ENCODE measurements around the gene KRTAP10-1. TPM values are rescaled to one million over a fixed set of nuclear protein-coding genes. Genes with fewer than 3 reads are reported as not detected.
"Not testable (repeated sequence)": the region's sequence is repeated elsewhere in the genome, so short reads cannot be mapped to it uniquely, and the experiment has no call there.

The KRTAP10-1 gene
- total RNA-seq, 2 experiments from 2014 or later, result not detected

DNA sequence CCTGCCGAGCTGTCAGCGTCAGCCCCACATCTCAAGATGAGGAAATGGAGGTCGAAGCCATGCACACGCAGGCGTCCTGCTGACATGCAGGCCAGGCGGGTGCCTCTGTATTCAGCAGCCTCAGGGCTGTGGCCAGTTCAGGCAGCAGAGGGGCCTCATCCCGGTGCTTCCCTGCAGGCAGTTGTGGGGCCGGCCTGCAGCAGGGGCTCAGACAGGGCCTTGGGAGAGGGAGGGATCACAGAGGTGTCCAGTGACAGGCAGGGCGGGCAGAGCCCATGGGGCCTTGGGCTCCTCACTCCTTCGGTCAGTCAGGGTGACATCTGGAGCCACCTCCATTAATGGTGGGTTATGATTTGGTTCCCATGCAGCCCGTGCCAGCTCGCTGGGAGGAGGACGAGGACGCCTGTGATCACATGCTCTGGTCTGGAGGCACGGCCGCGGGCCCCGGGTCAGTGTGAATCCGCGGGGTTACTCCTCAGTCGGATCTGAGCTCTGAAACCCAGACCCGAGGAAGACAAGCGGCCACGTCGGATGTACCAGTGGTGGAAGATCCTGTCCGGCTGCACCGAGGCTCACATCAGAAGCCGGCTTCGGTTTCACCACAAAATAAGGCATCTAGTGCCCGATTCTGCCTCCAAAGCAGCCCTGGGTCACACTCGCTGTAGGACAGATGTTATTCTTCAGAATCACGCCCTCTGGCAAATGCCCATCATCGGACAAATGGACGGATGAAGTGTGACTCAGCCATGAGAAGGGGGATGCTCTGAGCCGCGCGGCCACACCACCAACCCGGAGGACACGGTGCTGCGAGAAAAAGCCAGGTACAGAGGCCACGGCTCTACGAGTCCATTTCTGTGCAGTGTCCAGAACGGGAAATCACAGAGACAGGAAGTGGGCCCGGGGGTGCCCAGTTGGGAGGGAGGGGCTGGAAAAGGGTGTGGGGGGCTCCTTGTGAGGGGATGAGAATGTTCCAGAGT, 33.4 kb downstream of the KRTAP10-1 start:
- Mint-ChIP-seq H3K27ac (no peak overlapping the region), H3K27me3 (no peaks in the 10 kb centered on the region), H3K4me1 (ENCODE audit: low read depth) (no peaks in the 10 kb centered on the region), H3K4me3 (no peak overlapping the region), H3K36me3 (no peaks in the 10 kb centered on the region), H3K9me3 (no peaks in the 10 kb centered on the region)
- intact Hi-C loops (cut with micrococcal nuclease), result no loop called here
- POLR2A ChIA-PET, result no interaction called here
- CTCF ChIA-PET, result no interaction called here
- no peak for DNase-seq

DNA sequence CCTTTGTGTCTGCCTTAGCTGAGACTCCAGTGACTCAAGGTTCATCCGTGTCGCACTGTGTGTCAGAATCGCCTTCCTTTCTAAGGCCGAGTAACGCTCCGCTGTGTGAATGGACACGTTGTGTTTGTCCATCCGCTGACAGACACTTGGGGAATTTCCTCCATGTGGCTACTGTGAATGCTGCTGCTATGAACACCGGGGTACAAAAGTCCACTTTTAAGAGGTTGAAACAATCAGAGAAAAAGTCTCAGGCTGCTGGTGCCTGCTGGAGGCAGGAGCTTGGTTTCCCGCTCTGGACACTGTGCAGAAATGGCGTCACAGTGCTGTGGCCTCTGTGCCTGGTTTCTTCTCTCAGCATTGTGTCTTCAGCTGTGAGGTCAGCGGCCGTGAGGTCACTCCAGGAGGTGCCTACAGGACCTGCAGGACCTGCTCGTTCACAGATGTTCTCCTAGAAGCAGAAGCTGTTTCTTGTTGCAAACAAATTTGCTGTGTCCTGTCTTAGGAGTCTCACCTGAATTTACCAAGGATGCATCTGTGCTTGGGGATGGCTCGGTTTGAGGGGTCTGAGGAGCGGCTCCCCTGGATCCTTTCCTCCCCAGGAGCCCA, 34.2 kb downstream of the KRTAP10-1 start:
- intact Hi-C loops (cut with micrococcal nuclease), result no loop called here
- ChIA-PET CTCF (interaction anchor here (1.3 kb wide), 1 partner anchor 287 kb away, joined by 3 read pairs; no protein-coding TSS in a partner anchor), POLR2A (no interaction called here)
- no peak overlapping the region for H3K27ac Mint-ChIP-seq
- DNase-seq, result no peak
- H3K4me3 Mint-ChIP-seq, result no peak overlapping the region
- H3K36me3 Mint-ChIP-seq, result no peaks in the 10 kb centered on the region
- H3K4me1 Mint-ChIP-seq (ENCODE audit: low read depth), result no peaks in the 10 kb centered on the region
- H3K27me3 Mint-ChIP-seq, result no peaks in the 10 kb centered on the region
- H3K9me3 Mint-ChIP-seq, result no peaks in the 10 kb centered on the region

DNA sequence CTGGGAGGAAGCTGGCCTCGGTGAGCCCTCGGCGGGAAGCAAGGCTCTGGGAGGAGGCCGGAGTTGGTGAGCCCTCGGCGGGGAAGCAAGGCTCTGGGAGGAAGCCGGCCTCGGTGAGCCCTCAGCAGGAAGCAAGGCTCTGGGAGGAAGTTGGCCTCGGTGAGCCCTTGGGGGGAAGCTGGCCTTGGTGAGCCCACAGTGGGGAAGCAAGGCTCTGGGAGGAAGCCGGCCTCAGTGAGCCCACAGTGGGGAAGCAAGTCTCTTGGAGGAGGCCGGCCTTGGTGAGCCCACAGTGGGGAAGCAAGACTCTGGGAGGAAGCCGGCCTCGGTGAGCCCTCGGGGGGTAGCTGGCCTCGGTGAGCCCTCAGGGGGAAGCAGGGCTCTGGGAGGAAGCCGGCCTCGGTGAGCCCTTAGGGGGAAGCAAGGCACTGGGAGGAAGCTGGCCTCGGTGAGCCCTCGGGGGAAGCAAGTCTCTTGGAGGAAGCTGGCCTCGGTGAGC, 36.0 kb downstream of the KRTAP10-1 start:
- Mint-ChIP-seq H3K4me3 (no peak overlapping the region), H3K36me3 (no peaks in the 10 kb centered on the region), H3K27me3 (no peaks in the 10 kb centered on the region), H3K4me1 (ENCODE audit: low read depth) (no peaks in the 10 kb centered on the region), H3K9me3 (no peaks in the 10 kb centered on the region), H3K27ac (no peak overlapping the region)
- no peak for DNase-seq
- intact Hi-C loops (cut with micrococcal nuclease), result no loop called here
- ChIA-PET POLR2A (no interaction called here), CTCF (interaction anchor here (1.1 kb wide), 1 partner anchor 289 kb away, joined by 3 read pairs; no protein-coding TSS in a partner anchor)

DNA sequence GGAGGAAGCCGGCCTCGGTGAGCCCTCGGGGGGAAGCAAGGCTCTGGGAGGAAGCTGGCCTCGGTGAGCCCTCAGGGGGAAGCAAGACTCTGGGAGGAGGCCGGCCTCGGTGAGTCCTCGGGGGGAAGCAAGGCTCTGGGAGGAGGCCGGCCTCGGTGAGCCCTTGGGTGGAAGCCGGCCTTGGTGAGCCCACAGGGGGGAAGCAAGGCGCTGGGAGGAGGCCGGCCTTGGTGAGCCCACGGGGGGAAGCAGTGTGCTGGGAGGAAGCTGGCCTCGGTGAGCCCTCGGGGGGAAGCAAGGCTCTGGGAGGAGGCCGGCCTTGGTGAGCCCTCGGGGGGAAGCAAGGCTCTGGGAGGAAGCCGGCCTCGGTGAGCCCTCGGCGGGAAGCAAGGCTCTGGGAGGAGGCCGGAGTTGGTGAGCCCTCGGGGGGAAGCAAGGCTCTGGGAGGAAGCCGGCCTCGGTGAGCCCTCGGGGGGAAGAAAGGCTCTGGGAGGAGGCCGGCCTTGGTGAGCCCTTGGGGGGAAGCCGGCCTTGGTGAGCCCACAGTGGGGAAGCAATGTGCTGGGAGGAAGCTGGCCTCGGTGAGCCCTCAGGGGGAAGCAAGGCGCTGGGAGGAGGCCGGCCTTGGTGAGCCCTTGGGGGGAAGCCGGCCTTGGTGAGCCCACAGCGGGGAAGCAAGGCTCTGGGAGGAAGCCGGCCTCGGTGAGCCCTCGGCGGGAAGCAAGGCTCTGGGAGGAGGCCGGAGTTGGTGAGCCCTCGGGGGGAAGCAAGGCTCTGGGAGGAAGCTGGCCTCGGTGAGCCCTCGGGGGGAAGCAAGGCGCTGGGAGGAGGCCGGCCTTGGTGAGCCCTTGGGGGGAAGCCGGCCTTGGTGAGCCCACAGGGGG, 36.7 kb downstream of the KRTAP10-1 start:
- CTCF ChIA-PET, result interaction anchor here (0.7 to 1.1 kb wide), 3 partner anchors 165 to 463 kb away, joined by 3 read pairs; no protein-coding TSS in a partner anchor
- H3K36me3 Mint-ChIP-seq; H3K9me3 Mint-ChIP-seq; intact Hi-C loops (cut with micrococcal nuclease); POLR2A ChIA-PET; DNase-seq; H3K4me1 Mint-ChIP-seq (ENCODE audit: low read depth); H3K4me3 Mint-ChIP-seq; H3K27me3 Mint-ChIP-seq; H3K27ac Mint-ChIP-seq: not testable (repeated sequence)

DNA sequence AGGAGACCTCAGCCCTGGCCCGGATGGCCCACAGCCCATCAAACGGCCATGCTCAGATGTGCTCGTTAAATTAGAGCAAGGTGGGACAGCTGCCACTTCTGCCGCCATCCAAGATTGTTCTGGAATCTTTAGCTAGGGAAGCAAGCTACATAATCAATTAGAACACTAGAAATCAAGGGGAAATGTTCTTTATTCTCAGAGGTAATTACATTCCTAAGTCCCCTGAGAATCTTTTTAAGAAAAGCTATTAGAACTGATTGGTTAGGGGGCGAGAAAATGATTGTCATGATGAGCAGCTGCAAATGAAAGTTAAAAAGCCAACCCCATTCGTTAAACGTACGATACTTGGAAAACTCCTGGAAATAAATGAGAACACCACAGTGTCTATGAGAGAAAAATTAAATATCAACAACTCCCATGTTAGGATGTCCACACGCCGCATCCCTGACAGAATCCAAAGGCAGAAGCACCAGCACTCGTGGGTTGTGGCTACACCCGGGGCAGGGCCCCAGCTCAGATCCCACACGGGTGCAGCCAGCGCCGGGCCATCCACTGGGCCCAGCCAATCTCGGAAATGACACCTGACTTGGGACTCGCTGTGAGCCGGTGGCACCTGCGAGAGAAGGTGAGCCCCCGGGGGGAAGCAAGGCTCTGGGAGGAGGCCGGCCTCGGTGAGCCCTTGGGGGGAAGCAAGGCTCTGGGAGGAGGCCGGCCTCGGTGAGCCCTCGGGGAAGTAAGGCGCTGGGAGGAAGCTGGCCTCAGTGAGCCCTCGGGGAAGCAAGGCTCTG, 37.6 kb downstream of the KRTAP10-1 start:
- Mint-ChIP-seq H3K4me3 (no peak overlapping the region), H3K36me3 (no peaks in the 10 kb centered on the region), H3K9me3 (no peaks in the 10 kb centered on the region), H3K27ac (no peak overlapping the region), H3K4me1 (ENCODE audit: low read depth) (no peaks in the 10 kb centered on the region), H3K27me3 (peaks cover 2% of the 10 kb centered on the region)
- CTCF ChIA-PET, result interaction anchor here (0.7 to 2.4 kb wide), 5 partner anchors 8 to 299 kb away, joined by 3 to 9 read pairs (median 4); partner anchors contain the start of gene UBE2G2
- DNase-seq, result no peak
- POLR2A ChIA-PET, result no interaction called here
- intact Hi-C loops (cut with micrococcal nuclease), result no loop called here

DNA sequence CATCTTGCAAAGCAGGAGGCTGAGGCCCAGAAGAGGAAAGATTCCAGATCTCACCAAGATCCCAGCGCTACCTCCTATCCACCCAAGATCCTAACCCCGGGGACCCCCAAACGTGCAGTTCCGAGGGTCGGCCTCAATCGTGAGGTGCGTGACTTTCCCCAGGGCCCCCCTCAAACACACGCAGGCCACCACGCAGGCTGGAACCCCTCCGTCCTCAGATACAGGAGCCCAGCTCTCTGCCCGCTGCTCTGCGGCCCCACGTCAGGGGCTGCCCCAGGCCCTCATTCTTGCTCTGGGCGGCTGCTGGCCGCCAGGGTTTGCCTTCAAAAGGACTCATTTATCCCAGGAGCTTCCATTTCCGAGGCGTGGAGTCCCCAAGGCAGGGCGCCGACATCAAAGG, 39.9 kb downstream of the KRTAP10-1 start:
- no peak for DNase-seq
- Mint-ChIP-seq H3K36me3 (no peaks in the 10 kb centered on the region), H3K4me1 (ENCODE audit: low read depth) (no peaks in the 10 kb centered on the region), H3K27me3 (peaks cover 13% of the 10 kb centered on the region), H3K27ac (no peak overlapping the region), H3K9me3 (no peaks in the 10 kb centered on the region), H3K4me3 (no peak overlapping the region)
- intact Hi-C loops (cut with micrococcal nuclease), result no loop called here
- ChIA-PET CTCF (interaction anchor here (2.4 kb wide), 1 partner anchor 10 kb away, joined by 9 read pairs; no protein-coding TSS in a partner anchor), POLR2A (no interaction called here)

DNA sequence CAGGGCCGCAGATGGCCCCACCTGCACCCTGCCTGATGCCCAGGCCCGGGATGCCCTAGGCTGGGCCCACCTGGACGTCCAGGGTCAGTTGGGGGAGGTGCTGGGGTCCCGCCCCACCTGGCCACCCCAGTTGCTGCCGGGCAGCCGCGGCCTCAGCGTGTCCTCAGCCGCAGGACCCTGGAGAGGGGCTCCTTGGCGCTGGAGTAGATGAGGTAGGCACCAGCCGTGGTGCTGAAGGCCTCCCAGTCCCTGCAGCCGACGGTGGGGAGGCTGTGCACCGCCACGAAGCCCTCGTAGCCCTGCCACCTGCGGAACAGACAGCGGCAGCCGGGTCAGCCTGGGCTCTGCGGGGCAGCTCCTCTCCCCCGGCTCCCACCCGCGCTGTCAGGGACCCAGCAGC, 40.4 kb downstream of the KRTAP10-1 start:
- peaks cover 13% of the 10 kb centered on the region for H3K27me3 Mint-ChIP-seq
- H3K36me3 Mint-ChIP-seq, result no peaks in the 10 kb centered on the region
- intact Hi-C loops (cut with micrococcal nuclease), result no loop called here

DNA sequence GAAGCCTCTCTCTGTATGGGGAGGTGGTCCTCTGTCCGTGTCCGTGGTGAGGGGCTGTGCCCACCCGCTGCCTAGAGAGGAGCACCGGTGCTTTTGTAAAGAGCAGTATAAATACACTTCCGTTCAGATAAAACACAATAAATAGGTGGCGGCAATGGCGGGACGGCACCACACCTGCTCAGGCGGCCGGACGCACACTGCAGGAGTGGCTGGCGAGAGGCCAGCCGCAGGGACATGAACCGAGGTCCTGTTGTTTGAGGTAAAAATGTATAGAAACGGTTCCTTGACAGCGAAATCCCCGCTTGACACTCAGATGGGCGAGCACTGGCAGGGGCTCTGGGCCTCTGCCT, 40.8 kb downstream of the KRTAP10-1 start:
- Mint-ChIP-seq H3K27ac (no peak overlapping the region), H3K4me3 (no peak overlapping the region), H3K9me3 (no peaks in the 10 kb centered on the region), H3K4me1 (ENCODE audit: low read depth) (no peaks in the 10 kb centered on the region), H3K36me3 (no peaks in the 10 kb centered on the region), H3K27me3 (peaks cover 13% of the 10 kb centered on the region)
- intact Hi-C loops (cut with micrococcal nuclease), result no loop called here
- ChIA-PET POLR2A (no interaction called here), CTCF (no interaction called here)
- DNase-seq, result no peak

More for the DNA sequence above, 40.4 kb downstream of the KRTAP10-1 start:
- ChIA-PET POLR2A (no interaction called here), CTCF (no interaction called here)
- Mint-ChIP-seq H3K4me1 (ENCODE audit: low read depth) (no peaks in the 10 kb centered on the region), H3K4me3 (no peak overlapping the region), H3K9me3 (no peaks in the 10 kb centered on the region), H3K27ac (no peak overlapping the region)
- no peak for DNase-seq

DNA sequence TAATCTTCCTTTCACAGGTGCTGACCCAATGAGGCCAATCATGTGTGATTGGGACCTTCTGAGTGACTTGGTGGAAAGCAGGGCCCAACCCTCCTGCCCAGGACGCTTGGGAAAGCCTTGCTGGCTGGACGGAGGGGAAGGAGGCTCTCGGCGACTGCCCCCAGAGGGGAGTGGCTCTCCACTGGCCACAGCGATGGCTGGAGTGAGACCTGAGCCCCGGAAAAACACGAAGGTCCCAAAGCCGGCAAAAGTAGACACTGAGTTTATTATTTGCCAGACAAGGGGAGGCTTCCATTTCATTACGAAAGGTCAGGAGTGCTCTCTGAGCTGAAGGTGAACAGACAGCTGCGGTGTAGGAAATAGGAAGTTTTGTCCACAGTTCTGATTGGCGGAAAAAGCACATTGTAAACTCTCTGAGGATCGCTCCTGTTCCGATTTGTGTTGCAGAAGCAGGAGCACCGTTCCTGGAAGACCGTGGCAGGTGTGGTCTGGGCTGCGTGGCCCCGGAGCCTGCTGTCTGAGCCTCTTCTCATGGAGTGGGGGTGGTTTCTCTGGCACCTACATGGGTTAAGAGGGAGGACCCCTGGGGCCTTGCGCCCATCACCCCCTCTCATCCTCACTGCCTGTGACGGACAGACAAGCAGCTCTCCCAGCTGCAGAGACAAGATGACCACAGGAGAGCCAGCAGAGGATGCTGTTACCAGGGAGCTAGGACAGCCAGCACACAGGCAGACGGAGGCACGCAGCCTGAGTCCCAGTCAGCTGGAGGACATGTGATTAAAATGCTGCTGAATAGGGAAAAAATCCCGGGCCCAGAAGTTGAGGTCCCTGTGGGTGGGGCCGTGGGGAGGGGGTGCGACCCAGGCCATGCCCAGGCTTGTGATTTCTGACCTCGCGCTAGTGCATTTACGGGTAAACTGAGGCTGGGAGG, 41.5 kb downstream of the KRTAP10-1 start:
- POLR2A ChIA-PET, result no interaction called here
- Mint-ChIP-seq H3K4me3 (no peak overlapping the region), H3K9me3 (no peaks in the 10 kb centered on the region), H3K27me3 (peaks cover 13% of the 10 kb centered on the region), H3K4me1 (ENCODE audit: low read depth) (no peaks in the 10 kb centered on the region), H3K36me3 (no peaks in the 10 kb centered on the region), H3K27ac (no peak overlapping the region)
- intact Hi-C loops (cut with micrococcal nuclease), result no loop called here
- no peak for DNase-seq
- CTCF ChIA-PET, result no interaction called here

DNA sequence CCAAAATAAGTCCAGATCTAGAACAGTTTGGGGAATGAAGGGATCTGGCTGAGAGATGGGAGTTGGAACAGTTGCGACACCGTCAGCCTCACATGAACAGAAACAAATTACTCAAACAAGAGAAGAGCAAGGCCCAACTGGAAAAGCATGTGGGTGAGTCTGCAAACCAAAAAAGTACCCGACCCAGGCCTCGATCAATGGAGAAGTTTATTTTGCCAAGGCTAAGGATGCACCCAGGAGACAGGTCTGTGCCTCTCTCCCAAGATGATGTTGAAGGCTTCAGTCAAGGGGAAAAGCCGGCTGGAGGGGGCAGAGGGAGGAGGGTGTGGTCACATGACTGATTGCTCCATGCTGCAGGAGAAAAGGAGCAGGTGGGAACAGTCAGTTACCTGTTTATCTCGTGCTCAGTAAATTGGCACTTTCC, 42.3 kb downstream of the KRTAP10-1 start:
- H3K27ac Mint-ChIP-seq, result no peak overlapping the region
- no peaks in the 10 kb centered on the region for H3K4me1 Mint-ChIP-seq (ENCODE audit: low read depth)
- peaks cover 13% of the 10 kb centered on the region for H3K27me3 Mint-ChIP-seq
- intact Hi-C loops (cut with micrococcal nuclease), result no loop called here
- ChIA-PET POLR2A (no interaction called here), CTCF (no interaction called here)
- peaks cover 7% of the 10 kb centered on the region for H3K9me3 Mint-ChIP-seq
- no peak for DNase-seq
- H3K4me3 Mint-ChIP-seq, result no peak overlapping the region
- H3K36me3 Mint-ChIP-seq, result no peaks in the 10 kb centered on the region
